ENCODE data around the gene PRDX2. TPM values are rescaled to one million over a fixed set of nuclear protein-coding genes. Genes with fewer than 3 reads are reported as not detected.

PRDX2 gene
- total and polyA plus RNA-seq, 2 experiments from 2014 or later = 346 to 465 TPM

DNA sequence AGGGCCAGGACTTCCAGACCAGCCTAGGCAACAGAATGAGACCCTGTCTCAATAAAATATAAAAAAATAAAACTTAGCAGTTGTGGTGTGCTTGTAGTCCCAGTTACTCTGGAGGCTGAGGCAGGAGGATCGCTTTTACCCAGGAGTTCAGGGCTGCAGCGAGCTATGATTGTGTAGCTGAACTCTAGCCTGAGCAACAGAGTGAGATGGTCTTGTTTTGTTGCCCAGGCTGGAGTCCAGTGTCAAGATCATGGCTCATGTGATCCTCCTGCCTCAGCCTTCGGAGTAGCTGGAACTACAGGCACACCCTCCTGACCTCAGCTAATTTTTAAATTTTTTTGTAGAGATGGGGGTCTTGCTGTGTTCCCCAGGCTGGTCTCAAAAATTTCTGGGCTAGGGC lies 14.6 kb downstream of the PRDX2 start:
- H3K79me2 ChIP-seq (replicated peaks; ENCODE audit: insufficient read depth) = no peaks in the 10 kb centered on the region
- H3K36me3 Mint-ChIP-seq (ENCODE audit: low read depth) = no peaks in the 10 kb centered on the region; the same call in 2 of the 3 replicates
- H3K27me3 ChIP-seq (ENCODE audit: insufficient read depth) = peaks cover 14% of the 10 kb centered on the region
- DNase-seq (ENCODE audit: low spot score) (no peak), ATAC-seq (no peak)
- no peak overlapping the region for H3K27ac Mint-ChIP-seq
- no peak for TF ChIP-seq EZH2 (IDR thresholded peaks at IDR 0.05; ENCODE audit: low read depth, unreplicated experiment)
- no peak for TF ChIP-seq POLR2AphosphoS5 (IDR thresholded peaks at IDR 0.05; ENCODE audit: low read depth)
- no peak for TF ChIP-seq CREB1 (CRISPR knock-in tag; IDR thresholded peaks at IDR 0.05; ENCODE audit: low read depth)
- no peak for TF ChIP-seq ZNF331 (CRISPR knock-in tag; IDR thresholded peaks at IDR 0.05; ENCODE audit: low read depth)
- TF ChIP-seq, protein P1, sequence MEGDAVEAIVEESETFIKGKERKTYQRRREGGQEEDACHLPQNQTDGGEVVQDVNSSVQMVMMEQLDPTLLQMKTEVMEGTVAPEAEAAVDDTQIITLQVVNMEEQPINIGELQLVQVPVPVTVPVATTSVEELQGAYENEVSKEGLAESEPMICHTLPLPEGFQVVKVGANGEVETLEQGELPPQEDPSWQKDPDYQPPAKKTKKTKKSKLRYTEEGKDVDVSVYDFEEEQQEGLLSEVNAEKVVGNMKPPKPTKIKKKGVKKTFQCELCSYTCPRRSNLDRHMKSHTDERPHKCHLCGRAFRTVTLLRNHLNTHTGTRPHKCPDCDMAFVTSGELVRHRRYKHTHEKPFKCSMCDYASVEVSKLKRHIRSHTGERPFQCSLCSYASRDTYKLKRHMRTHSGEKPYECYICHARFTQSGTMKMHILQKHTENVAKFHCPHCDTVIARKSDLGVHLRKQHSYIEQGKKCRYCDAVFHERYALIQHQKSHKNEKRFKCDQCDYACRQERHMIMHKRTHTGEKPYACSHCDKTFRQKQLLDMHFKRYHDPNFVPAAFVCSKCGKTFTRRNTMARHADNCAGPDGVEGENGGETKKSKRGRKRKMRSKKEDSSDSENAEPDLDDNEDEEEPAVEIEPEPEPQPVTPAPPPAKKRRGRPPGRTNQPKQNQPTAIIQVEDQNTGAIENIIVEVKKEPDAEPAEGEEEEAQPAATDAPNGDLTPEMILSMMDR (conservative IDR thresholded peaks at IDR 0.05; ENCODE audit: low read depth in 2 of 2) = no peak
- TF ChIP-seq ZNF114 (CRISPR knock-in tag; IDR thresholded peaks at IDR 0.05) = no peak
- H3K4me3 ChIP-seq = no peak overlapping the region
- peaks cover 30% of the 10 kb centered on the region for H3F3A ChIP-seq (replicated peaks; ENCODE audit: low read depth)
- H3K4me3 Mint-ChIP-seq = no peak overlapping the region
- H3K27ac ChIP-seq (ENCODE audit: low read depth) = no peak overlapping the region
- no peaks in the 10 kb centered on the region; the same call in 2 of the 3 replicates for H3K9me3 Mint-ChIP-seq
- H2AFZ ChIP-seq = no peak overlapping the region
- peaks cover 27% of the 10 kb centered on the region for H3K27me3 Mint-ChIP-seq (ENCODE audit: insufficient read depth, low read depth, poor library complexity)
- peaks cover 32% of the 10 kb centered on the region for H3K4me1 ChIP-seq (ENCODE audit: insufficient read depth)
- H4K20me1 ChIP-seq (replicated peaks; ENCODE audit: insufficient read depth) = no peaks in the 10 kb centered on the region
- H3K36me3 ChIP-seq (ENCODE audit: insufficient read depth) = no peaks in the 10 kb centered on the region
- H3K4me1 Mint-ChIP-seq = peaks cover 27% of the 10 kb centered on the region
- H3K9me2 ChIP-seq (ENCODE audit: insufficient read depth) = no peaks in the 10 kb centered on the region
- H3K4me2 ChIP-seq = no peak overlapping the region

DNA sequence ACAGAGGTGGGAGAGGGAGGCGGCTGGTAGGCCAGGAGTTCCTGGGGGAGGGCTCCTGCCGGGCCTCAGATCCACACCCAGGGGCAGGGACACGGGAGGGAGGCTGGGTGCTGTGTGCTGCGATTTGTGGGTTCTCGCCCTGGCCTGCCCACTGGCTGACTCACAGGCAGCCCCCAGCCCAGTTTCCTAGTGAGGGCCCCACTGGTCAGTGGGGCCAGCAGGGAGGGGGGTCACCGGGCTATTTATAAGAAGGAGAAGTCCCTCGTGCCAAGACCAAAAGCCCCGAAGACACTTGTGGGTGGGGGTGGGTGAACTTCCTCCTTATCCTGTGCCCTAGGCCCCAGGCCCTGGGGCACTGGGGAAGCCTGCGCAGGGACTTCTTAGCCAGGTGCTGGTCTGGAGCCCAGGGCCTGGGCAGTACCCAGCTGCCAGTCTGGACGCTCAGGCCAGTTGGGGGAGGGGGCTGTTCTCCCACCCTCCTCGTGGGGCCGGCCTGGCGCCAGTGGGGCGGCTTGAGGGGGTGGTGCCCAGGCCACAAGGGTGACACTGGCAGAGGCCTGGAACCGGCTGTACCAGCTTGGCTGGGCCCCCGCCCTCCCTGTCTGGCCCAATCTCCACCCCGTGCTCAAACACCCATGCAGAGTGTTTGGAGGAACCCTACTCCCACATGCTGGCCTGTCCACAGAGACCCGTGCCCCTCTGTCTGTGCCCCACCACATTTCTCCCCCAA lies 15.3 kb downstream of the PRDX2 start:
- Mint-ChIP-seq H3K4me3 (no peak overlapping the region), H3K36me3 (ENCODE audit: low read depth) (no peaks in the 10 kb centered on the region; the same call in 2 of the 3 replicates), H3K9me3 (no peaks in the 10 kb centered on the region), H3K27ac (no peak overlapping the region), H3K27me3 (ENCODE audit: insufficient read depth, low read depth, poor library complexity) (peaks cover 24% of the 10 kb centered on the region), H3K4me1 (peaks cover 27% of the 10 kb centered on the region)
- no peak overlapping the region for H2AFZ ChIP-seq
- peaks cover 9% of the 10 kb centered on the region for H3K27me3 ChIP-seq (ENCODE audit: insufficient read depth)
- H3K4me1 ChIP-seq (ENCODE audit: insufficient read depth) = peaks cover 32% of the 10 kb centered on the region
- H3K9me2 ChIP-seq (ENCODE audit: insufficient read depth) = no peaks in the 10 kb centered on the region
- ATAC-seq (no peak), DNase-seq (ENCODE audit: low spot score) (no peak)
- H4K20me1 ChIP-seq (replicated peaks; ENCODE audit: insufficient read depth) = no peaks in the 10 kb centered on the region
- H3K36me3 ChIP-seq (ENCODE audit: insufficient read depth) = no peaks in the 10 kb centered on the region
- H3F3A ChIP-seq (replicated peaks; ENCODE audit: low read depth) = peaks cover 36% of the 10 kb centered on the region
- no peak overlapping the region for H3K4me3 ChIP-seq
- no peak overlapping the region for H3K27ac ChIP-seq (ENCODE audit: low read depth)
- H3K79me2 ChIP-seq (replicated peaks; ENCODE audit: insufficient read depth) = no peaks in the 10 kb centered on the region
- no peak overlapping the region for H3K4me2 ChIP-seq
- TF ChIP-seq, protein P2, sequence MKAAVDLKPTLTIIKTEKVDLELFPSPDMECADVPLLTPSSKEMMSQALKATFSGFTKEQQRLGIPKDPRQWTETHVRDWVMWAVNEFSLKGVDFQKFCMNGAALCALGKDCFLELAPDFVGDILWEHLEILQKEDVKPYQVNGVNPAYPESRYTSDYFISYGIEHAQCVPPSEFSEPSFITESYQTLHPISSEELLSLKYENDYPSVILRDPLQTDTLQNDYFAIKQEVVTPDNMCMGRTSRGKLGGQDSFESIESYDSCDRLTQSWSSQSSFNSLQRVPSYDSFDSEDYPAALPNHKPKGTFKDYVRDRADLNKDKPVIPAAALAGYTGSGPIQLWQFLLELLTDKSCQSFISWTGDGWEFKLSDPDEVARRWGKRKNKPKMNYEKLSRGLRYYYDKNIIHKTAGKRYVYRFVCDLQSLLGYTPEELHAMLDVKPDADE (IDR thresholded peaks at IDR 0.05) = no peak
- no peak for TF ChIP-seq EZH2phosphoT487 (IDR thresholded peaks at IDR 0.05; ENCODE audit: unreplicated experiment)
- no peak for TF ChIP-seq STAT1 (IDR thresholded peaks at IDR 0.05; ENCODE audit: unreplicated experiment)
- TF ChIP-seq, protein P3, sequence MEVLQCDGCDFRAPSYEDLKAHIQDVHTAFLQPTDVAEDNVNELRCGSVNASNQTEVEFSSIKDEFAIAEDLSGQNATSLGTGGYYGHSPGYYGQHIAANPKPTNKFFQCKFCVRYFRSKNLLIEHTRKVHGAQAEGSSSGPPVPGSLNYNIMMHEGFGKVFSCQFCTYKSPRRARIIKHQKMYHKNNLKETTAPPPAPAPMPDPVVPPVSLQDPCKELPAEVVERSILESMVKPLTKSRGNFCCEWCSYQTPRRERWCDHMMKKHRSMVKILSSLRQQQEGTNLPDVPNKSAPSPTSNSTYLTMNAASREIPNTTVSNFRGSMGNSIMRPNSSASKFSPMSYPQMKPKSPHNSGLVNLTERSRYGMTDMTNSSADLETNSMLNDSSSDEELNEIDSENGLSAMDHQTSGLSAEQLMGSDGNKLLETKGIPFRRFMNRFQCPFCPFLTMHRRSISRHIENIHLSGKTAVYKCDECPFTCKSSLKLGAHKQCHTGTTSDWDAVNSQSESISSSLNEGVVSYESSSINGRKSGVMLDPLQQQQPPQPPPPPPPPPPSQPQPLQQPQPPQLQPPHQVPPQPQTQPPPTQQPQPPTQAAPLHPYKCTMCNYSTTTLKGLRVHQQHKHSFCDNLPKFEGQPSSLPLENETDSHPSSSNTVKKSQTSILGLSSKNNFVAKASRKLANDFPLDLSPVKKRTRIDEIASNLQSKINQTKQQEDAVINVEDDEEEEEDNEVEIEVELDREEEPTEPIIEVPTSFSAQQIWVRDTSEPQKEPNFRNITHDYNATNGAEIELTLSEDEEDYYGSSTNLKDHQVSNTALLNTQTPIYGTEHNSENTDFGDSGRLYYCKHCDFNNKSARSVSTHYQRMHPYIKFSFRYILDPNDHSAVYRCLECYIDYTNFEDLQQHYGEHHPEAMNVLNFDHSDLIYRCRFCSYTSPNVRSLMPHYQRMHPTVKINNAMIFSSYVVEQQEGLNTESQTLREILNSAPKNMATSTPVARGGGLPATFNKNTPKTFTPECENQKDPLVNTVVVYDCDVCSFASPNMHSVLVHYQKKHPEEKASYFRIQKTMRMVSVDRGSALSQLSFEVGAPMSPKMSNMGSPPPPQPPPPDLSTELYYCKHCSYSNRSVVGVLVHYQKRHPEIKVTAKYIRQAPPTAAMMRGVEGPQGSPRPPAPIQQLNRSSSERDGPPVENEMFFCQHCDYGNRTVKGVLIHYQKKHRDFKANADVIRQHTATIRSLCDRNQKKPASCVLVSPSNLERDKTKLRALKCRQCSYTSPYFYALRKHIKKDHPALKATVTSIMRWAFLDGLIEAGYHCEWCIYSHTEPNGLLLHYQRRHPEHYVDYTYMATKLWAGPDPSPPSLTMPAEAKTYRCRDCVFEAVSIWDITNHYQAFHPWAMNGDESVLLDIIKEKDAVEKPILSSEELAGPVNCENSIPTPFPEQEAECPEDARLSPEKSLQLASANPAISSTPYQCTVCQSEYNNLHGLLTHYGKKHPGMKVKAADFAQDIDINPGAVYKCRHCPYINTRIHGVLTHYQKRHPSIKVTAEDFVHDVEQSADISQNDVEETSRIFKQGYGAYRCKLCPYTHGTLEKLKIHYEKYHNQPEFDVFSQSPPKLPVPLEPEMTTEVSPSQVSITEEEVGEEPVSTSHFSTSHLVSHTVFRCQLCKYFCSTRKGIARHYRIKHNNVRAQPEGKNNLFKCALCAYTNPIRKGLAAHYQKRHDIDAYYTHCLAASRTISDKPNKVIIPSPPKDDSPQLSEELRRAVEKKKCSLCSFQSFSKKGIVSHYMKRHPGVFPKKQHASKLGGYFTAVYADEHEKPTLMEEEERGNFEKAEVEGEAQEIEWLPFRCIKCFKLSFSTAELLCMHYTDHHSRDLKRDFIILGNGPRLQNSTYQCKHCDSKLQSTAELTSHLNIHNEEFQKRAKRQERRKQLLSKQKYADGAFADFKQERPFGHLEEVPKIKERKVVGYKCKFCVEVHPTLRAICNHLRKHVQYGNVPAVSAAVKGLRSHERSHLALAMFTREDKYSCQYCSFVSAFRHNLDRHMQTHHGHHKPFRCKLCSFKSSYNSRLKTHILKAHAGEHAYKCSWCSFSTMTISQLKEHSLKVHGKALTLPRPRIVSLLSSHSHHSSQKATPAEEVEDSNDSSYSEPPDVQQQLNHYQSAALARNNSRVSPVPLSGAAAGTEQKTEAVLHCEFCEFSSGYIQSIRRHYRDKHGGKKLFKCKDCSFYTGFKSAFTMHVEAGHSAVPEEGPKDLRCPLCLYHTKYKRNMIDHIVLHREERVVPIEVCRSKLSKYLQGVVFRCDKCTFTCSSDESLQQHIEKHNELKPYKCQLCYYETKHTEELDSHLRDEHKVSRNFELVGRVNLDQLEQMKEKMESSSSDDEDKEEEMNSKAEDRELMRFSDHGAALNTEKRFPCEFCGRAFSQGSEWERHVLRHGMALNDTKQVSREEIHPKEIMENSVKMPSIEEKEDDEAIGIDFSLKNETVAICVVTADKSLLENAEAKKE (CRISPR knock-in tag; IDR thresholded peaks at IDR 0.05) = no peak
- TF ChIP-seq EZH2 (IDR thresholded peaks at IDR 0.05; ENCODE audit: low read depth, unreplicated experiment) = no peak
- TF ChIP-seq CREB1 (CRISPR knock-in tag; IDR thresholded peaks at IDR 0.05; ENCODE audit: low read depth) = no peak
- no peak for TF ChIP-seq NANOG (IDR thresholded peaks at IDR 0.05; ENCODE audit: borderline replicate concordance)
